GM18526 (cell line): ENCODE results near the gene ENTREP1.

Experiments used
- POLR2A ChIP-seq: IDR thresholded peaks from 3 replicates; pipeline ENCODE4 v1.6.1; 2011; ENCODE audit not compliant: insufficient read length; ENCODE audit errors: extremely low read depth

Gene ENTREP1

DNA sequence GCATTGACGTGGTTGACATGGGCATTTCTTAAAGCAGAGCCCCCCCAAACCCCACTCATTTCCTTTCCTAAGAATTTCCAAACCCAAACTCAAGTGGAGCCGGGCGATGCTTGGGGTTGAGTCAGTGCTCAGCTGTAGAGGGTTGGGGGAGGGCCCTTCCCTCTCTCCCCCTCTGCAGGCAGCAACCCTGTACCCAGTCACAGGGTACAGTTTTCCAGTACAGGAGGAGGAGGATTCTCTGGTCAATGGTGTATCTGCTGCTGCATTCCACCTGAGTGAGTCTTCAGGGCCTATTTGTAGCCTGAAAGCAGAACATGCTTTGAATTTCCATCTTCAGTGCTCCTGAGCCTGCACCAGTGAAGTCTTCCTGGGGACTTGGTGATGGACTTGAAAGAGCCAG is 55.8 kb downstream of the ENTREP1 start:
- no peak for TF ChIP-seq POLR2A

GRCh38 chr9:69382135-69382534 is 57.1 kb downstream of the ENTREP1 start:
- no peak for TF ChIP-seq POLR2A

DNA sequence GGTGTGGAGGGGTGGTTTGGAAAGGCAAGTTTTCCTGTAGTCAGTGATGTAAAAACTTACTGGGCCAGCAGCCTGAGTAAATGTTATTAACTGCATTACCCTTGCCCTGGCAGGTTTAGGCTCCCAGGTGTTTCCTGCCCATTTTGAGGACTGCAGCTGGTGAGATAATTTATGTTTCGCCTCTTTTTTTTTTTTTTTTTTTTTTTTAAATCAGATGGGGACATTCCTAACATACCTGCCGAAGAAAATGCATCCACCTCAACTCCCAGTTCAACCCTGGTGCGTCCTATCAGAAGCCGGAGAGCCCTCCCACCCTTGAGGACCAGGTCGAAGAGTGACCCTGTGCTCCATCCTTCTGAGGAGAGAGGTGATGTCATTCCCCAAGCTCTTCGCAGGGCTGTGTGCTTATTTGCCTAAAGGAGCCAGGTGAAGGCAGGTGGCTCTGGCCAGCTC is 60.6 kb downstream of the ENTREP1 start:
- no peak for TF ChIP-seq POLR2A

GRCh38 chr9:69386651-69387050 is 61.6 kb downstream of the ENTREP1 start:
- TF ChIP-seq POLR2A: no peak

- TF ChIP-seq POLR2A: no peak
Observed at GRCh38 chr9:69388596-69388995, 63.6 kb downstream of the ENTREP1 start.

DNA sequence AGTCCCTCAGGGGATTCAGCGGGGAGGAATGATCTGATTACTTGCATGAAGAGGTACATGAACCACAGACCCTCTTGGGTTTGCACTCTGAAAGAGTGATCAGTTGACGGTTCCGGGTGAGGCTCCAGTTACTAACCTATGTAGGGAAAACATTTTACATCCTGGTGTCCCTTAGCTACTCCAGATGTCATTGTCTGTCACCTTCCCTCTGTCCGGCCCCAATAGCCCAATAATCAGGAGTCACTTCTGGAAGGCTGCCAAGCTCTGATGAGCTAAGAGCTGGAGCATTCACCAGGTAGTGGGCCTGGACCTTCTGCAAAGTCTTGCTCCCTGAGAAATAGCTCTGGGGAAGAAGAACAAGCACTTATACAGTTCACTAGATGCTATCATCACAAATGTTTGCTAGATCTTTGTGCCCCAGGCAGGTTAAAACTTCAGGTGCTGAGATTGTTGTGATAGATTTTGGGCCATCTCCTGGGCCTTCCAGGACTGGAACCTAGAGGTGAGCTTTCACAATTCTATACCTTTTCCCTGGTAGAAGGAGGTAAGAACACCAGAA is 64.5 kb downstream of the ENTREP1 start:
- no peak for TF ChIP-seq POLR2A

GRCh38 chr9:69391487-69391886 is 66.5 kb downstream of the ENTREP1 start:
- no peak for TF ChIP-seq POLR2A

GRCh38 chr9:69391946-69392345 is 66.9 kb downstream of the ENTREP1 start:
- TF ChIP-seq POLR2A: no peak

DNA sequence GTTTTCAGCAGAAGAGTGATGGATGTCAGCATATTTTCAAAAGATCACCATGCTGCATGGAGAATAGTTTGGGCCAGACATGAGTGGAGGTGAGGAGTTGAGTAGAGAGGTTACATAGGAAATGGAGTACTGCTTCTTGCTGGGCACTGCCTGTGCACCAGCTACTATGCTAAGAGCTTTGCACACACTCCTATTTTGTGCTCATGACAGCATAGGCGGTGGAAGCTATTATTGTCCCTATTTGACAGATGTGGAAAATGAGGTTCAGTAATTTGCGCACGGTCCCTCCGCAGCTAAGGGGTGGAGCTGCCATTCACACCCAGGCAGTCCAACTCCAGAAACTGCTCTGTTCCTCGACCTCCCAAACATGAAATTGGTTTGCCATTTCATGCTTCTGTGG is 67.8 kb downstream of the ENTREP1 start:
- TF ChIP-seq POLR2A: no peak

DNA sequence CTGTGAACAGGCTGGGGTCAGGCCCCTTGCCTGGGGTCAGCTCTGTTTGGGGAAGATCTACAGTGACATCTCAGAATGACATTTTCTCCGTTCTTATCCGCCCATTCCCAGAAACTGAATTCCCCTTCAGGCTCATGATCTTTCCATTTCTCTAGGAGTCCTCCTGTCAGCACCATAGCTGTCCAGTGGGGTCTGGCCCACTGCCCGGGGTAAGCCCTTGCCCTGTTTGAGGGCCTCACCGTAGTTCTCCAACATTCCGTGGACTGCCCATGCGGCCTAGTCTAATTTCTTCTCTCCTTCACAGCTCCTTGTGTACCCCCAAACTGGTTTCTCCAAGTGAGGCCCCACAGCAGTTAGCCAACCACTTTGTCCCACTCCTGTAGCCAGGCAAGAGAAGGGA is 68.4 kb downstream of the ENTREP1 start:
- TF ChIP-seq POLR2A: no peak

GRCh38 chr9:69395718-69396117 is 70.7 kb downstream of the ENTREP1 start:
- TF ChIP-seq POLR2A: no peak

DNA sequence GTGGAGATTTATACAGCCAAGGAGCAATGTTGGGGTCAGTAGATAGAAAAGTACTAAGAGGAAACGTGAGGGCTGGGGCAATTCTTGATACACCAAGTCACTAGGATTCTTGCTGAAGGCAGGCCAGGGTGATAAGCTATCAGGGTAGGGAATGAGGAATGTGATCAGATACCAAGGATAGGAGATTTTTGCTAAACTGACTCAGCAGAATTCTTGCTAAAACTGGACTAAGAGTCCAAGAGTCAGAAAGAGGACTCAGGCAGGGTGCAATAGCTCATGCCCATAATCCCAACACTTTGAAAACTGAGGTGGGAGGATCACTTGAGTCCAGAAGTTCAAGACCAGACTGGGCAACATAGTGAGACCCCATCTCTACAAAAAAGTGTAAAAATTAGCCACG is 71.7 kb downstream of the ENTREP1 start:
- no peak for TF ChIP-seq POLR2A

GRCh38 chr9:69397384-69398214 is 72.6 kb downstream of the ENTREP1 start:
- no peak for TF ChIP-seq POLR2A

DNA sequence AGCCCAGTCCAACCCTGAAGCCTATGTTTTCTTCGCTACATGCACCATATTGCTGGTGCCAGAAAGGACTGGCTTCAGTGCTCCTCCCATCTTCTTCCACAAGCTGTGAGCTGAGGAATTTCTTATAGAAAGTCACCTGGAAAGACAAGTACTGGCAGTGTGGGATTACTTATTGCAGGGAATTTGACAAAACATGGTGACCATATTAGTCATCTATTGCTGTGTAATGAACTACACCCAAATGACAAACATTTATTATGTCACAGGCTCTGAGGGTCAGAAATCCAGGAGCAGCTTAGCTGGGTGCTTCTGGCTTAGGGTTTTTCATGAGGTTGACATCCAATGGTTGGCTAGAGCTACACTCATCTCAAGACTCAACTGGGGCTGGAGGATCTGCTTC is 75.5 kb downstream of the ENTREP1 start:
- TF ChIP-seq POLR2A: no peak

DNA sequence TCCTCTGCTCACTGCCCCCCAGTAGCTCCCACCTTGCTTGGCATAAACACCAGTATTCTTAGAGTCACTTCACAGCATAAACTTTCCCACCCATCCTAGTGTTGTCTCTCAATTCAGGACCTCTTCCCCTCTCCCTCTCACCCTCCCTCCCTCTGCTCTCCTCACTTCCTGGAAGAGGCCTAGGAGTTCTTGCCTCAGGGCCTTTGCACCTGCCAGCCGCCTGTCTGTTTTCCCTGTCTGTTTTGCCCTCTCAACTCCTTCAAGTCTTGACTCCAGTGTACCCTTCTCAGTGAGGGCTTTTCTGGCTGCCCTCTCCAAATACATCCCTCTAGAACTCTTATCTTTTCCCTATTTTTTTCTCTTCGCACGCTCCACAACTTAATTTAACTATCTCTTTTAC is 86.2 kb downstream of the ENTREP1 start:
- TF ChIP-seq POLR2A: no peak

DNA sequence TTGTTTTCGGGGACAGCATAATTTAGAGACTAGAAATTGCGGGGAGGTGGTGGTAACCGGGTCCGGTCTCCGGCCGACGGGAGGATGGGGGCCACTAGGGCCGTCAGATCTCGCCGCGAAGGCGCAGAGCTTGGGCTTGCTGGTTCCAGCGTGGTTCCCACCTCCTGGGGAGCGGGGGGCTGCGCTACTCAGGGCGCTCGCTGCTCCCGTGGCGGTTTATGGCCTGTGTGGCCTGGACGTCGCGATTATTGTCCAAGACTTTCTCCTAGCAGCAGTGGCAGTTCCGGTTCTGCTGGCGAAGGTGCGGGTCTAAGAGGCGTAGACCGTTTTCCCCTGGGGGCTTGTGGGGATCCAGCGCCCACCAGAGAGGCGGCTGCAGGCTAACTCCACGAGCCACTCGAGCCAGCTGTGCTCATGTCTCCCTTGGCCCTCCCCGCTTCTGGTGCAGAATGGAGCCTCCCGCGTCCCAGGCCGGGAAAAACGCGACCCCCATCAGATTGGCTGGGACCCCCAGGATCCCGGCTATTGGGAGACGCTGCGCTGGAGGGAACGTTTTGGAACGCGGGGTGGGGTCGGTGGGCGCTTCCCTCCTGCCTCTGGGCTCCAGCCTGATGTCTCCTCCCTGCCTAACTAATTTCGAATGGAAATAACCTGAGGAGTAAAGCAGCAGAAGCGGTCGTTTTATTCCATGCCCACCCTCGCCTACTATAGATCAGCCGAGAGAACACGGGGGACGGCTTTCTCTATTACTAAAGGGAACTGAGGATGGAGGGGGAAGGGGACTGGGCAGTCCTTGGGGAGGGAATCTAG is 87.1 kb downstream of the ENTREP1 start:
- no peak for TF ChIP-seq POLR2A
